Measurements from ENCODE around the gene NCK1.

The NCK1 gene

GRCh38 chr3:136831461-136831860 lies 30.5 kb upstream of the NCK1 start:
- no peak overlapping the region for H3K4me3 ChIP-seq (ENCODE audit: low read depth, low read length)
- no peak for TF ChIP-seq CTCF (IDR thresholded peaks at IDR 0.05; ENCODE audit: borderline replicate concordance, insufficient read depth, low read depth, low read length)

- H3K4me3 ChIP-seq (ENCODE audit: low read depth, low read length): no peak overlapping the region
- no peak for TF ChIP-seq CTCF (IDR thresholded peaks at IDR 0.05; ENCODE audit: borderline replicate concordance, insufficient read depth, low read depth, low read length)
Observed at GRCh38 chr3:136835089-136835812, 26.8 kb upstream of the NCK1 start.

GRCh38 chr3:136835813-136836510 lies 26.0 kb upstream of the NCK1 start:
- H3K4me3 ChIP-seq (ENCODE audit: low read depth, low read length): no peak overlapping the region
- no peak for TF ChIP-seq CTCF (IDR thresholded peaks at IDR 0.05; ENCODE audit: borderline replicate concordance, insufficient read depth, low read depth, low read length)

GRCh38 chr3:136836511-136837156 lies 25.4 kb upstream of the NCK1 start:
- TF ChIP-seq CTCF (IDR thresholded peaks at IDR 0.05; ENCODE audit: borderline replicate concordance, insufficient read depth, low read depth, low read length): no peak

GRCh38 chr3:136838641-136839555 lies 23.1 kb upstream of the NCK1 start:
- H3K4me3 ChIP-seq (ENCODE audit: low read depth, low read length): no peak overlapping the region
- TF ChIP-seq CTCF (IDR thresholded peaks at IDR 0.05; ENCODE audit: borderline replicate concordance, insufficient read depth, low read depth, low read length): no peak

More at GRCh38 chr3:136836511-136837156, 25.4 kb upstream of the NCK1 start:
- H3K4me3 ChIP-seq (ENCODE audit: low read depth, low read length): no peak overlapping the region

- no peak for TF ChIP-seq CTCF (IDR thresholded peaks at IDR 0.05; ENCODE audit: borderline replicate concordance, insufficient read depth, low read depth, low read length)
- no peak overlapping the region for H3K4me3 ChIP-seq (ENCODE audit: low read depth, low read length)
Observed at GRCh38 chr3:136839556-136839931, 22.5 kb upstream of the NCK1 start.
